Mucosa of stomach (tissue), 1 donor: ENCODE results near the gene PPME1.

Experiments used
- H3K27me3 ChIP-seq: one replicate; pipeline ENCODE4 v1.7.0; 2013; ENCODE audit warnings: mild to moderate bottlenecking, low read length; ENCODE audit not compliant: control insufficient read depth, insufficient read depth
- H3K36me3 ChIP-seq: one replicate; pipeline ENCODE4 v1.7.0; 2013; ENCODE audit warnings: low read length; ENCODE audit not compliant: control insufficient read depth, insufficient read depth
- H3K4me1 ChIP-seq: one replicate; pipeline ENCODE4 v1.7.0; 2013; ENCODE audit warnings: mild to moderate bottlenecking, low read length; ENCODE audit not compliant: control insufficient read depth, insufficient read depth
- H3K4me3 ChIP-seq: one replicate; pipeline ENCODE4 v1.7.0; 2013; ENCODE audit warnings: low read length
- H3K9ac ChIP-seq: one replicate; pipeline ENCODE4 v1.7.0; 2013; ENCODE audit warnings: mild to moderate bottlenecking, low read length, moderate library complexity
- H3K9me3 ChIP-seq: one replicate; pipeline ENCODE4 v1.7.0; 2013; ENCODE audit warnings: mild to moderate bottlenecking, low read length, moderate library complexity; ENCODE audit not compliant: control insufficient read depth
- donor health status: Pancreatic carcinoma.

The PPME1 gene

GRCh38 chr11:74205181-74205580 is 34.1 kb downstream of the PPME1 start:
- H3K4me3 ChIP-seq, result no peak overlapping the region
- H3K9ac ChIP-seq, result no peak overlapping the region
- H3K9me3 ChIP-seq, result no peaks in the 10 kb centered on the region
- H3K4me1 ChIP-seq, result no peaks in the 10 kb centered on the region
- H3K27me3 ChIP-seq, result no peaks in the 10 kb centered on the region
- no peaks in the 10 kb centered on the region for H3K36me3 ChIP-seq

GRCh38 chr11:74206746-74207145 is 35.7 kb downstream of the PPME1 start:
- Histone ChIP-seq H3K4me3 (no peak overlapping the region), H3K9ac (no peak overlapping the region), H3K9me3 (no peaks in the 10 kb centered on the region), H3K36me3 (no peaks in the 10 kb centered on the region), H3K4me1 (no peaks in the 10 kb centered on the region), H3K27me3 (no peaks in the 10 kb centered on the region)

GRCh38 chr11:74208507-74208906 is 37.4 kb downstream of the PPME1 start:
- Histone ChIP-seq H3K4me1 (no peaks in the 10 kb centered on the region), H3K9me3 (no peaks in the 10 kb centered on the region), H3K9ac (no peak overlapping the region), H3K36me3 (no peaks in the 10 kb centered on the region), H3K27me3 (no peaks in the 10 kb centered on the region), H3K4me3 (no peak overlapping the region)

- H3K27me3 ChIP-seq, result no peaks in the 10 kb centered on the region
- no peaks in the 10 kb centered on the region for H3K9me3 ChIP-seq
- no peaks in the 10 kb centered on the region for H3K36me3 ChIP-seq
- H3K4me3 ChIP-seq, result no peak overlapping the region
- H3K4me1 ChIP-seq, result no peaks in the 10 kb centered on the region
- no peak overlapping the region for H3K9ac ChIP-seq
These were observed 41.4 kb downstream of the PPME1 start for GRCh38 chr11:74212533-74212932.

- H3K9me3 ChIP-seq, result no peaks in the 10 kb centered on the region
- no peaks in the 10 kb centered on the region for H3K36me3 ChIP-seq
- no peaks in the 10 kb centered on the region for H3K4me1 ChIP-seq
- no peak overlapping the region for H3K9ac ChIP-seq
- no peaks in the 10 kb centered on the region for H3K27me3 ChIP-seq
- H3K4me3 ChIP-seq, result no peak overlapping the region
These were observed 49.3 kb downstream of the PPME1 start for GRCh38 chr11:74220376-74220775.

GRCh38 chr11:74221816-74222215 is 50.7 kb downstream of the PPME1 start:
- no peaks in the 10 kb centered on the region for H3K36me3 ChIP-seq
- H3K9me3 ChIP-seq, result no peaks in the 10 kb centered on the region
- H3K27me3 ChIP-seq, result no peaks in the 10 kb centered on the region
- no peak overlapping the region for H3K9ac ChIP-seq
- H3K4me3 ChIP-seq, result no peak overlapping the region
- H3K4me1 ChIP-seq, result no peaks in the 10 kb centered on the region

- no peaks in the 10 kb centered on the region for H3K4me1 ChIP-seq
- no peaks in the 10 kb centered on the region for H3K36me3 ChIP-seq
- H3K4me3 ChIP-seq, result no peak overlapping the region
- H3K9me3 ChIP-seq, result no peaks in the 10 kb centered on the region
- no peaks in the 10 kb centered on the region for H3K27me3 ChIP-seq
- H3K9ac ChIP-seq, result no peak overlapping the region
These were observed 54.5 kb downstream of the PPME1 start for GRCh38 chr11:74225565-74225964.

- H3K36me3 ChIP-seq, result no peaks in the 10 kb centered on the region
- H3K4me3 ChIP-seq, result no peak overlapping the region
- H3K9ac ChIP-seq, result no peak overlapping the region
- no peaks in the 10 kb centered on the region for H3K27me3 ChIP-seq
- no peaks in the 10 kb centered on the region for H3K4me1 ChIP-seq
- no peaks in the 10 kb centered on the region for H3K9me3 ChIP-seq
These were observed 55.8 kb downstream of the PPME1 start for GRCh38 chr11:74226907-74227306.

- no peaks in the 10 kb centered on the region for H3K36me3 ChIP-seq
- no peaks in the 10 kb centered on the region for H3K4me1 ChIP-seq
- no peaks in the 10 kb centered on the region for H3K9me3 ChIP-seq
- no peak overlapping the region for H3K9ac ChIP-seq
- H3K27me3 ChIP-seq, result no peaks in the 10 kb centered on the region
- no peak overlapping the region for H3K4me3 ChIP-seq
These were observed 61.3 kb downstream of the PPME1 start for GRCh38 chr11:74232311-74232950.

GRCh38 chr11:74233683-74234082 is 62.6 kb downstream of the PPME1 start:
- no peak overlapping the region for H3K4me3 ChIP-seq
- H3K9ac ChIP-seq, result no peak overlapping the region
- no peaks in the 10 kb centered on the region for H3K36me3 ChIP-seq
- H3K4me1 ChIP-seq, result no peaks in the 10 kb centered on the region
- no peaks in the 10 kb centered on the region for H3K9me3 ChIP-seq
- no peaks in the 10 kb centered on the region for H3K27me3 ChIP-seq

- Histone ChIP-seq H3K4me3 (no peak overlapping the region), H3K36me3 (no peaks in the 10 kb centered on the region), H3K9ac (no peak overlapping the region)
These were observed 64.0 kb downstream of the PPME1 start for GRCh38 chr11:74235121-74235520.

GRCh38 chr11:74237541-74237940 is 66.5 kb downstream of the PPME1 start:
- Histone ChIP-seq H3K9ac (no peak overlapping the region), H3K36me3 (no peaks in the 10 kb centered on the region)

More at GRCh38 chr11:74235121-74235520, 64.0 kb downstream of the PPME1 start:
- Histone ChIP-seq H3K9me3 (no peaks in the 10 kb centered on the region), H3K27me3 (no peaks in the 10 kb centered on the region), H3K4me1 (no peaks in the 10 kb centered on the region)

GRCh38 chr11:74238243-74238642 is 67.2 kb downstream of the PPME1 start:
- no peak overlapping the region for H3K9ac ChIP-seq
- no peaks in the 10 kb centered on the region for H3K4me1 ChIP-seq
- H3K36me3 ChIP-seq, result no peaks in the 10 kb centered on the region

More at GRCh38 chr11:74237541-74237940, 66.5 kb downstream of the PPME1 start:
- Histone ChIP-seq H3K27me3 (no peaks in the 10 kb centered on the region), H3K9me3 (no peaks in the 10 kb centered on the region), H3K4me1 (no peaks in the 10 kb centered on the region), H3K4me3 (no peak overlapping the region)

More at GRCh38 chr11:74238243-74238642, 67.2 kb downstream of the PPME1 start:
- Histone ChIP-seq H3K27me3 (no peaks in the 10 kb centered on the region), H3K4me3 (no peak overlapping the region), H3K9me3 (no peaks in the 10 kb centered on the region)
